ENCODE results near the gene TTC23L. TPM values are rescaled to one million over a fixed set of nuclear protein-coding genes. Genes with fewer than 3 reads are reported as not detected.
"Not testable (repeated sequence)": the region's sequence is repeated elsewhere in the genome, so short reads cannot be mapped to it uniquely, and the experiment has no call there.

TTC23L gene
- total and polyA plus RNA-seq, 9 donors: 0.15 to 3.3 (median 0.48) TPM

GRCh38 chr5:34915856-34916192 is 76.9 kb downstream of the TTC23L start:
- Histone ChIP-seq H3K27me3 (no peaks in the 10 kb centered on the region), H3K27ac (peak overlapping the region; percentile 39 to 90), H3K4me1 (ENCODE audit: insufficient read depth) (peaks cover 6% of the 10 kb centered on the region), H3K36me3 (no peaks in the 10 kb centered on the region), H3K4me3 (peak overlapping the region; percentile 87), H3K9me3 (no peaks in the 10 kb centered on the region)
- DNase-seq: no peak
- intact Hi-C loops (cut with DNase I): loop anchor here in 1 of 4 donors (10.0 kb wide), 1 partner anchor 1239 kb away; the partner anchor contains the start of genes LMBRD2 and SKP2
- 0 to 1% (median 0%) methylated on average over 20 of the region's 20 CpGs for WGBS, 3 donors
- TF ChIP-seq EP300 (IDR thresholded peaks at IDR 0.05) (no peak), CTCF (IDR thresholded peaks at IDR 0.05) (no peak), POLR2A (IDR thresholded peaks at IDR 0.05) (no peak)

GRCh38 chr5:34916518-34916917 is 77.6 kb downstream of the TTC23L start:
- Histone ChIP-seq H3K27ac (no peak overlapping the region), H3K4me1 (ENCODE audit: insufficient read depth) (peaks cover 6% of the 10 kb centered on the region), H3K36me3 (no peaks in the 10 kb centered on the region), H3K27me3 (no peaks in the 10 kb centered on the region), H3K9me3 (no peaks in the 10 kb centered on the region), H3K4me3 (peak overlapping the region; percentile 87)
- no peak for DNase-seq
- TF ChIP-seq EP300 (IDR thresholded peaks at IDR 0.05): no peak
- intact Hi-C loops (cut with DNase I): loop anchor here in 1 of 4 donors (10.0 kb wide), 1 partner anchor 1238 kb away; the partner anchor contains the start of genes LMBRD2 and SKP2
- 9 to 18% (median 11%) methylated on average over 6 of the region's 6 CpGs for WGBS, 3 donors

GRCh38 chr5:34918025-34918424 is 79.1 kb downstream of the TTC23L start:
- Histone ChIP-seq H3K36me3 (no peaks in the 10 kb centered on the region), H3K4me1 (ENCODE audit: insufficient read depth) (peaks cover 6% of the 10 kb centered on the region), H3K27me3 (no peaks in the 10 kb centered on the region), H3K27ac (no peak overlapping the region), H3K4me3 (no peak overlapping the region), H3K9me3 (no peaks in the 10 kb centered on the region)
- TF ChIP-seq POLR2A (IDR thresholded peaks at IDR 0.05): no peak
- no peak for TF ChIP-seq CTCF (IDR thresholded peaks at IDR 0.05)
- TF ChIP-seq EP300 (IDR thresholded peaks at IDR 0.05): no peak
- intact Hi-C loops (cut with DNase I): loop anchor here in 1 of 4 donors (10.0 kb wide), 1 partner anchor 1237 kb away; the partner anchor contains the start of genes LMBRD2 and SKP2
- WGBS, 3 donors: 71 to 81% (median 78%) methylated on average over 4 of the region's 4 CpGs
- DNase-seq: no peak

GRCh38 chr5:34919077-34919476 is 80.1 kb downstream of the TTC23L start:
- Histone ChIP-seq H3K4me3 (no peak overlapping the region), H3K36me3 (no peaks in the 10 kb centered on the region), H3K27ac (no peak overlapping the region), H3K9me3 (no peaks in the 10 kb centered on the region), H3K4me1 (ENCODE audit: insufficient read depth) (peaks cover 4% of the 10 kb centered on the region), H3K27me3 (no peaks in the 10 kb centered on the region)
- intact Hi-C loops (cut with DNase I): loop anchor here in 1 of 4 donors (10.0 kb wide), 1 partner anchor 1236 kb away; the partner anchor contains the start of genes LMBRD2 and SKP2
- DNase-seq: no peak
- 63 to 79% (median 76%) methylated on average over 4 of the region's 4 CpGs for WGBS, 3 donors
- no peak for TF ChIP-seq POLR2A (IDR thresholded peaks at IDR 0.05)
- no peak for TF ChIP-seq CTCF (IDR thresholded peaks at IDR 0.05)
- no peak for TF ChIP-seq EP300 (IDR thresholded peaks at IDR 0.05)

DNA sequence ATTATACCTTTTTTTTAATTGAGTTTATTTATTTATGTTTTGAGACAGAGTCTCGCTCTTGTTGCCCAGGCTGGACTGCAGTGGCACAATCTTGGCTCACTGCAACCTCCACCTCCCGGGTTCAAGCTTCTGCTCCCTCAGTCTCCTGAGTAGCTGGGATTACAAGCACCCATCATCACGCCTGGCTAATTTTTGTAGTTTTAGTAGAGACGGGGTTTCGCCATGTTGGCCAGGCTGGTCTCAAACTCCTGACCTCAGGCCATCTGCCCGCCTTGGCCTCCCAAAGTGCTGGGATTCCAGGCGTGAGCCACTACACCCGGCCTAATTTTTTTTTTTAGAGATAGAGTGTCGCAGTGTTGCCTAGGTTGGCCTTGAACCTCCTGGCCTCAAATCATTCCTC is 84.3 kb downstream of the TTC23L start:
- H3K27ac ChIP-seq; intact Hi-C loops (cut with DNase I); H3K27me3 ChIP-seq; DNase-seq; H3K4me1 ChIP-seq (ENCODE audit: insufficient read depth); H3K36me3 ChIP-seq; H3K9me3 ChIP-seq; H3K4me3 ChIP-seq: not testable (repeated sequence)
- WGBS, 3 donors: 77 to 87% (median 80%) methylated on average over 9 of the region's 9 CpGs
